Stimulated activated CD8-positive, alpha-beta memory T cell treated with anti-CD3 and anti-CD28 coated beads, Interleukin-12 subunit alpha, Interleukin-12 subunit beta, amount 100 ng/mL, for 24 hours (primary cell): ENCODE data around the gene ADIG.

Experiments
- DNase-seq: peaks from one replicate; pipeline ENCODE4 v3.0.0-alpha.2; 2020; ENCODE audit errors: extremely low read depth

Gene ADIG

DNA sequence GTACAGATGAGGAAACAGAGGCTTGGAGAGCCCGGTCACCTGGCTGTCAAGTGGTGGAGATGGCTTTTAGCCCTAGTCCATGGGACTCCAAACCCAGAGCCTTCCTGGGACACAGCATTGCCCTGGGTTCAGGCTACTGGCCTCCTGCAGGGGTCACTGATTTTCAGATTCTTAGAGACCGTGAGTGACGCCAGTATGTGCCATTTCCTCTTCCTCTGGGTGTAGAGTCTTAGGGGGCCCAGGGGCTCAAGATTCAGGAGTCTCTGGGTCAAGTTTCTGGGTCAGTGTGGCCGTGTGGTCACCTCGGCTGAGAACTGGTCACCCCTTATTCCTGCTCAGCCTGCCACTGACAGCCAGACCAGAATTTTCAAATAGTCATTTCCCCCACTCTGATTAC is 21.2 kb downstream of the ADIG start:
- DNase-seq, result no peak

GRCh38 chr20:38603286-38603685 is 22.3 kb downstream of the ADIG start:
- DNase-seq, result no peak

GRCh38 chr20:38604873-38605303 is 23.9 kb downstream of the ADIG start:
- DNase-seq, result no peak

DNA sequence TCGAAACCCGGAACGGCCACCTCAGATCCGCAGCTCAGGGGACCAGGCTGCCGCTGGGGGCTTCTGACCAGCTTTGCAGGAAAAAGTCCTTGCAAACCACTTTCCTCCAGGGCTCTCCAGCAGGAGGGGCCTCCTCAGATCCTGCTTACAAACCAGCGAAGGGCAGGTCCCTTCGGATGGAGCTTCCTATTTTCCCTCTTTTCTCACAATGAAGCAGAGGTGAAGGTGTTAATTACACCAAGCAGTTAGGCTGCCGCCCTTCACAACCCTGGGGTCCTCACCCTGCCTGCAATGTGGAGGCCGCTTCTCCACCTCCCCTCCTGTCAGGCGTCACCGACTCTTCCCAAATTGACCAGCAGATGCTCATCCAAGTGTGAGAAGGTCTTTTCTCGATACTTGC is 26.4 kb downstream of the ADIG start:
- no peak for DNase-seq

- DNase-seq, result no peak
These were observed 27.2 kb downstream of the ADIG start for GRCh38 chr20:38608188-38608587.

DNA sequence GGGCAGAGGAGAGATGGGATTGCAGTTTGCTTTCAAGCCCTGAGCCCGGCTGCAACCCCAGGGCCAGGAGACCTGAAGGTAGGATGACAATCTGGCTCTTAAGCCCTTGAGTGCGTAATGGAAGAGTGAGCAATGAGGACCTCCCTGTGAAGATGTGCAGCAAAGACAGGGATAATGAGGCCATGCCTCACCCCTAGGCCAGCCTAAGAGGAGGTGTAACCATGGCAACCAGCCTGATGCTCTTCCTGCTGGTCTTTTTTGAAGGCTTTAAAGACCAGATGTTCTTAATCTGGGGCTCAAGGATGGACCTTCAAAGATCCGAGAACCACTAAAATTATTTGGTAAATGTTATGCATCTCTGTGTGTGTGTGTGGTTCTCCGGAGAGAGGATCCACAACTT is 28.8 kb downstream of the ADIG start:
- DNase-seq, result no peak

- no peak for DNase-seq
These were observed 29.5 kb downstream of the ADIG start for GRCh38 chr20:38610521-38610920.

DNA sequence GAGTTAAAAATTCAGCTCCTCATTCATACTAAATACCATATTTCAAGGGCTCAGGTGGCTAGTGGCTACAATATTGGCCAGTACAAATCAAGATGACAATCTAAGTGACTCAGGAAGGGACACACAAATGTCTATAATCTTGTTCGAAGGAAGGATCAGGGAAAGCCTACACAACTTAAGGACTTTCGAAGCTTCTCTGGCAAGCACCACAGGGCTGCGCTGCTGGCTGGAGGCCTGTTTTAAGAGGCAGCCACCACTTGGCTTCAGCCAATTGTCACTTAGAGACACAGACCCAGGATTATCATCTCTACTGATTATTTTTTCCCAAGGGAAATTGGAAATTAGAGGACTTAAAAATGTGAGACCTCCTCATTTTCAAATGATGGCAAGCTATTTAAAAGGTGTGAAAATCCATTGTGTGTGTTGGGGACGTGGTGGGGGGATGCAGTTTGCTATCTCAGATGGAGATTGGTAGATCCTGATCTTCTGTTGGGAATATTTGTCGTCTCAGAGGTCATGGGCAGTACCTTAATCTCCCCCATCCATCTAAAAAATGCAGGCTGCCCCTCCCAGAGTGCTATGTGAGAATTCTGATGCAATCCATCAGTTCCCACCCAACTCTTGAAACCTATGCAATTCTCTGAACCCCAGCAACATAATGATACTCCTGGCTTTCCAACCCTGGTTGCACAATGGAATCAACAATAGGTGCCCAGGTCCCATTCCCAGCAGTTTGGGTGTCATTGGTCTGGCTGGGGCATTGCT is 31.9 kb downstream of the ADIG start:
- DNase-seq, result no peak

- DNase-seq, result no peak
These were observed 34.3 kb downstream of the ADIG start for GRCh38 chr20:38615283-38615682.

GRCh38 chr20:38616457-38616856 is 35.5 kb downstream of the ADIG start:
- DNase-seq, result no peak

DNA sequence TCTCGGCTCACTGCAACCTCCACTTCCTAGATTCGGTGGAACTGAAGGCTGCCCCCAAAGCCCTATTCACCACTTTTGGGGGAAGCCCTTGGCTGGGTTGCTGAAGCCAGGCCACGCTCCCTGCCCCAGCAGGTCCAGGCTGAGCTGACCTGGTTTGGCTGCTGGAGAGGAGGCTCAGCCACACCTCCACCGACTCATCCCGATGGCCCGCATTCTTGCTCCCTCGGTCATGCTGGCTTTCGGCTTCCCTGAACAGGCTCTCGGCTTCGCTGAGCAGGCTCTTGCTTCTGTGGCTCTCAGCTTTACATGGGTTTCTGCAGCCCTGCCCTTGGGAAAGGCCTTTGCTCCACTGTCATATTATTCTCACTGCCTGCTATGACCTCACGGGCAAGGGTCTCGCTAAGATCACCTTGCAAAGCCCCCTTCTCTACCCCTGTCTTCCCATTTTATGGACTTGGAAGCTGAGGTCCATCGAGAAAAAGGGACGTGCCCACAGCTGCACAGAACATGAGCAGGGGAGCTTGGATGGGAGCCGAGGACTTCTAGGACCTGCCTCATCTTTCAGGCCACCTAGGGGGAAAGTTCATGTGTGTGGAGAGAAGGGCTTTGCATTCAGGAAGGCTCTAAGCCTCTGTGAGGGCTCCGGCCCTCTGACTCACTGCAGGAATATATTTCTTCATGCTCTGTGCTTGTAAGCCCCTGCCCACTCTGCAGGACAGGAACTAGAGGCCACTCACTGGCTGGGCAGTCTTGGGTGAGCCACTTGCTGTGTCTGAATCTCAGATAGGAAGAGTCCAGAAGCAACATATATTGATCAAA is 36.2 kb downstream of the ADIG start:
- no peak for DNase-seq

- no peak for DNase-seq
These were observed 36.8 kb downstream of the ADIG start for GRCh38 chr20:38617830-38618196.

DNA sequence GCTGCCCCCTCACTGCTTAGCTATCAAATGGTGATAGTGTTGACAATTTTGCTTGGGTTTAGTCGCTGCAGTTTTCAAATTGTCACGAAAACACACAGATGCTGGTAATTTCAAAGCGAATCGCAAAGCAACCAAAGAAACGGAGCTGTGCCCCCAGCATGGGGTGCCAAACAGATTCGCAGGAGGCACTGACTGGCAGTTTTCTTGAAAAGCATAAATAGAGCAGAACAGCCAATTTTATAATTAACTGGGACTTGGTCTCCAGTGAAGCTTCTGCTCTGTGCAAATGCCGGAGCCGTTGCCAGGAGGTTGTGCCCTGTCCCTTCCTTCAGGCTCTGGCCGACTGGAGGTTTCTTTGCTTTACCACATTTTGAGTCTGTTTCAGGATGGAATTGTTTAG is 39.4 kb downstream of the ADIG start:
- DNase-seq, result no peak

DNA sequence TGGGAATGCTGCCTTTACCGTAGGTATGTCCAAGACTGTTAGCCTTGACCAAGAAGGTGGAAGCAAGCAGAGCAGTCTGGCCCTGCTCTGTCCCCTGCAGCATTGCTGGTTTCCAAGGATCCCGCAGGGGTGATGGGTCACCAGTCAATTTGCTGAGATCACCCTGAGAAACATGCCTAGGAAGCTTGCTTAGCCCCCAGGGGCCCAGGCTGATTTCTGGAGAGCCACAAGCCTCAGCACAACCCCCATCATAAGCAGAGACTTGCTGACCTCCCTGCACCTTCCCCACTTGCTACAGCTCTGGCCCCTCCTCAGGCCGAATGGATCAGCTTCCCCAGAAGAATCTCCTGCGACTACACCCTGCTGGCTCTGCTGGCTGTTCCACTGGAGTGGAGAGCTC is 42.1 kb downstream of the ADIG start:
- no peak for DNase-seq

DNA sequence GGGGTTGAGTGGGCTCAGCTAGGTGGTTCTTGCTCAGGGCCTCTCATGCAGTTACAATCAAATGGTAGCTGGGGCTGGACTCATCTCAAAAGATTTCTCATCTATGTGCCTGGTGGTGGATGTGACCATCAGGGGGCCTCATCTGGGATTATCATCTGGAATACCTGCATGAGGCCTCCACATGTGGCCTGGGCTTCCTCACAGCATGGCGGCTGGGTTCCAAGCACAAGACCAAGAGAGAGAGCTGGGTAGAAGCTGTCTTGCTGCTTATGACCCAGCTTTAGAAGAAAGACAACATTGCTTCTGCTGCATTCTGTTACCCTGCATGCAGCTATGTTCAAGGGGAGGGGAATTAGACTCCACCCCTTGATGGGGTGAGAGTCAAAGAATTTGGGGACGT is 43.1 kb downstream of the ADIG start:
- DNase-seq, result no peak

DNA sequence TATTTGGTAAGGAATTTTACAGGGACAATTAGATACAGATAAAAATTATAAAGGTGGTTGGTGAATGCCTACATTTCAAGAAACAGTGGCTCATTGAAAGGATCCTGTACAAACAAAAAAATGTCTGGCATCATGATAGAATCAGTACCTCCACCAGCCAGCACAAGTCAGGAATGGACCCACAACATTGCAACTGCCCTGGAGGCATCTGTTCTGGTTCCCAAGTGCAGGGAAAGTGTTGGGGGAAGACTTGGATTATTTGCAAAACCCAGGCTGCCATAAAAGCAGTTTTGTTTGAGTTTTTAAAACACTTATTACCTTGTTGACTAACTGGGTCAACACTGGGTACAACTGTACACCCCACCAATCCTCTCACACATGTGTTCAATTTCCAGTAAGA is 44.9 kb downstream of the ADIG start:
- DNase-seq, result no peak

- DNase-seq, result no peak
These were observed 46.1 kb downstream of the ADIG start for GRCh38 chr20:38626921-38627659.

DNA sequence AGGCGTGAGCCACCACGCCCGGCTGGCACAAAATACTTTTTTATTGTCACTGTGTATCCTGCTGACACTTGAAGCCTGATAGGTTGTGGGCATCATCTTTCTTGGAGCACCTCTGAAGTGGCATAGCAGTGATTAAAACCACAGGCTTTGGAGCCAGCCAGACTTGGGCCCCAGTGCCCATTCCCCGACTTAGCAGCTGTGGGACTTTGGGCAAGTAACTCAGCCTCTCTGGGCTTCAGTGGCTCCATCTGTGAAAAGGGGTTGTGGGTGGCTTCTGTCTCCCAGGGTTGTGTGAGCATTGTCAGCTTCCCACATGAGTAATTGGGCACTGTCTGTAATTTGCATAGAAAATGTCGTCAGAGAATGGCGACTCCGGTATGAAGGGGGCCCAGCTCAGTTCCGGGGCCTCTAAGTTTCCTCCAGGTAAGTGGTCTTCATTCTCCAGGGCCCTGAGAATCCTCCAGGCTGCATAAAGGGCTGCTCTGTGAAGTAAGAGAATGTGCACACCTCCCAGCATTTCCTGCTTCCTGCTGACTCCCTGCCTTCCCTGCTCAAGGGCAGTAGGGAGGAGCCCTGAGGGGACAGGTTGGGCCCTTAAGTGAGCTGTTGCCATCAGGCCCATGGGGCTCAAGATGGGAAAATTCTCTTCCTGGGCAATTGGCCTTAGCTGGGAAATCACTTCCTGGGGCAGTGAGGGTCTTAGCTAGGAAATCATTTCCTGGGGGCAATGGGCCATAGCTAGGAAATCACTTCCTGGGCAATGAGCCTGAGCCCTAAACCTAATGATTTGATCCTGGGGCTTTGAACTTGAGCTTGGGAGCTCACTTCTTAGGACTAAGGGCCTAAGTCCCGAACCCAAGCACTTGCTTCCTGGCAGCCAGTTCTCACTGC is 47.8 kb downstream of the ADIG start:
- no peak for DNase-seq

- no peak for DNase-seq
These were observed 49.0 kb downstream of the ADIG start for GRCh38 chr20:38629979-38630378.

- DNase-seq, result no peak
These were observed 49.7 kb downstream of the ADIG start for GRCh38 chr20:38630727-38631126.

- DNase-seq, result no peak
These were observed 50.4 kb downstream of the ADIG start for GRCh38 chr20:38631155-38632022.
